Keratinocyte (primary cell): Measurements from ENCODE around the gene AFDN.

Source experiments
- EZH2 ChIP-seq: IDR thresholded peaks from one replicate; pipeline ENCODE4 v1.6.1; 2012; ENCODE audit warnings: inconsistent platforms, mild to moderate bottlenecking, low read length, moderate library complexity
- TF ChIP-seq, protein P1 (sequence below), 3 experiments: IDR thresholded peaks in 1 of 3; conservative IDR thresholded peaks in 1 of 3; optimal IDR thresholded peaks in 1 of 3; 2 replicates in 2 of 3; 3 replicates in 1 of 3; pipeline versions ENCODE3 to v1.5.1; 2011; ENCODE audit warnings: low read length in 3 of 3, mild to moderate bottlenecking in 3 of 3, moderate library complexity in 2 of 3, control low read depth in 1 of 3, inconsistent platforms in 1 of 3; ENCODE audit not compliant: insufficient read depth in 2 of 3; ENCODE audit errors: extremely low read depth in 1 of 3

DNA sequence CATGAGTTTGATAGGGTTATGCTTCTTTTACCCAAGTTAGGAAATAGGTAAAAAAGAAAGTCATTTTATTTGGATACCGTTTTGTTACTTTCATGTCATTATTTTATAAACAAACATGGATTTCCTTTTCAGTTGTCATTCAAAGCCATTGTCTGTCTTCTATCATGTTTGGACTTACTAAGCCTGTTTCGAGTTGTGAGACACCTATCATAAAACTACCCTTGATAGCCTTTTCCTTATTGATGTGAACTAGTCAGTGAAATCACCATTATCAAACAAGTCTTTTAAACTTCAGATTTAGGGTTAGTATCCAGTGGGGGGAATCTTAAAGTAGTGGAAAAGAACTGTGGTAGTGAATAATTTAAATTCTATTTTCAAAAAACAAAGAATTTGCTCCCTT, 85.8 kb downstream of the AFDN start:
- TF ChIP-seq, protein P1, sequence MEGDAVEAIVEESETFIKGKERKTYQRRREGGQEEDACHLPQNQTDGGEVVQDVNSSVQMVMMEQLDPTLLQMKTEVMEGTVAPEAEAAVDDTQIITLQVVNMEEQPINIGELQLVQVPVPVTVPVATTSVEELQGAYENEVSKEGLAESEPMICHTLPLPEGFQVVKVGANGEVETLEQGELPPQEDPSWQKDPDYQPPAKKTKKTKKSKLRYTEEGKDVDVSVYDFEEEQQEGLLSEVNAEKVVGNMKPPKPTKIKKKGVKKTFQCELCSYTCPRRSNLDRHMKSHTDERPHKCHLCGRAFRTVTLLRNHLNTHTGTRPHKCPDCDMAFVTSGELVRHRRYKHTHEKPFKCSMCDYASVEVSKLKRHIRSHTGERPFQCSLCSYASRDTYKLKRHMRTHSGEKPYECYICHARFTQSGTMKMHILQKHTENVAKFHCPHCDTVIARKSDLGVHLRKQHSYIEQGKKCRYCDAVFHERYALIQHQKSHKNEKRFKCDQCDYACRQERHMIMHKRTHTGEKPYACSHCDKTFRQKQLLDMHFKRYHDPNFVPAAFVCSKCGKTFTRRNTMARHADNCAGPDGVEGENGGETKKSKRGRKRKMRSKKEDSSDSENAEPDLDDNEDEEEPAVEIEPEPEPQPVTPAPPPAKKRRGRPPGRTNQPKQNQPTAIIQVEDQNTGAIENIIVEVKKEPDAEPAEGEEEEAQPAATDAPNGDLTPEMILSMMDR (optimal IDR thresholded peaks at IDR 0.05 in 1 of 3, IDR thresholded peaks at IDR 0.05 in 1 of 3, conservative IDR thresholded peaks at IDR 0.05 in 1 of 3; ENCODE audit: extremely low read depth in 1 of 3, insufficient read depth in 2 of 3, low read length in 3 of 3), result no peak
- no peak for TF ChIP-seq EZH2
